GM10248 (cell line): ENCODE measurements around the gene DUSP2.

ENCODE experiments used
- CTCF ChIA-PET: fragments of 300-600 bp; sonication (Branson Sonifier 250); formaldehyde crosslinking; extraction: SDS; loops from one replicate; lab custom pipeline; 2021; ENCODE audit warnings: antibody characterized with exemption; lab: Yijun Ruan, JAX
- POLR2A ChIA-PET: fragments of 350-650 bp; sonication (Branson Sonifier 250); formaldehyde crosslinking; extraction: SDS; loops from one replicate; lab custom pipeline; 2020; ENCODE audit warnings: antibody characterized with exemption; lab: Yijun Ruan, JAX
- DNase-seq: peaks from one replicate; pipeline ENCODE4 v3.0.0; 2012; ENCODE audit errors: extremely low spot score
- CTCF ChIP-seq: IDR thresholded peaks from 2 replicates; pipeline ENCODE4 v1.5.1; 2012; ENCODE audit warnings: mild to moderate bottlenecking, low read depth; ENCODE audit errors: extremely low read depth, missing control alignments, control extremely low read depth

The DUSP2 gene

GRCh38 chr2:96097951-96098823, 47.1 kb downstream of the DUSP2 start:
- CTCF ChIA-PET: interaction anchor here (1.0 to 1.4 kb wide), 3 partner anchors 10 to 106 kb away, joined by 3 to 4 read pairs (median 3); no protein-coding TSS in a partner anchor
- no peak for TF ChIP-seq CTCF
- no peak for DNase-seq
- POLR2A ChIA-PET: no interaction called here

- no peak for DNase-seq
- ChIA-PET CTCF (interaction anchor here (1.4 kb wide), 1 partner anchor 105 kb away, joined by 3 read pairs; no protein-coding TSS in a partner anchor), POLR2A (no interaction called here)
- no peak for TF ChIP-seq CTCF
These were observed 47.8 kb downstream of the DUSP2 start for GRCh38 chr2:96097441-96097840.

GRCh38 chr2:96095116-96095636, 50.1 kb downstream of the DUSP2 start:
- CTCF ChIA-PET: no interaction called here
- no peak for TF ChIP-seq CTCF
- no peak for DNase-seq
- POLR2A ChIA-PET: no interaction called here

GRCh38 chr2:96093528-96093927, 51.7 kb downstream of the DUSP2 start:
- no peak for DNase-seq
- no peak for TF ChIP-seq CTCF
- POLR2A ChIA-PET: no interaction called here
- CTCF ChIA-PET: interaction anchor here (1.7 to 2.6 kb wide), 2 partner anchors 9 to 71 kb away, joined by 4 to 7 read pairs; no protein-coding TSS in a partner anchor
